Keratinocyte (primary cell): ENCODE results near the gene PTGES3. TPM values are rescaled to one million over a fixed set of nuclear protein-coding genes. Genes with fewer than 3 reads are reported as not detected.

ENCODE experiments used
- DNase-seq: peaks from one replicate; pipeline ENCODE4 v3.0.0-alpha.2; 2011; ENCODE audit warnings: low read depth, missing footprints, low spot score
- FAIRE-seq: peaks from 2 replicates; lab custom pipeline; 2011; peaks lifted over from hg19 to GRCh38; lab: Jason Lieb, UNC
- H2AFZ ChIP-seq: 2 replicates; pipeline ENCODE4 v1.6.0; 2012; ENCODE audit warnings: low read length, control low read depth, inconsistent platforms; ENCODE audit not compliant: control insufficient read depth
- H3K27ac ChIP-seq: 2 replicates; pipeline ENCODE4 v1.5.1; 2011; ENCODE audit warnings: low read length; ENCODE audit not compliant: control insufficient read depth, insufficient read depth
- H3K27me3 ChIP-seq: 3 replicates; pipeline ENCODE4 v1.6.0; 2011; ENCODE audit warnings: low read length; ENCODE audit not compliant: control insufficient read depth, insufficient read depth; ENCODE audit errors: extremely low read depth
- H3K36me3 ChIP-seq, 2 experiments: 2 replicates in 1 of 2; 3 replicates in 1 of 2; pipeline ENCODE4 v1.5.1; 2011; ENCODE audit warnings: low read length in 2 of 2, mild to moderate bottlenecking in 1 of 2; ENCODE audit not compliant: control insufficient read depth in 2 of 2, insufficient read depth in 2 of 2; ENCODE audit errors: extremely low read depth in 1 of 2
- H3K4me1 ChIP-seq: 3 replicates; pipeline ENCODE4 v1.5.1; 2011; ENCODE audit warnings: low read length; ENCODE audit not compliant: control insufficient read depth, insufficient read depth; ENCODE audit errors: extremely low read depth
- H3K4me2 ChIP-seq: 3 replicates; pipeline ENCODE4 v1.6.0; 2011; ENCODE audit warnings: low read depth, low read length; ENCODE audit not compliant: control insufficient read depth, insufficient read depth; ENCODE audit errors: extremely low read depth
- H3K4me3 ChIP-seq, 3 experiments: fragments of 200-600 bp in 1 of 3; sonication (generic) in 1 of 3; 2 replicates in 2 of 3; 3 replicates in 1 of 3; pipeline ENCODE4 v1.5.1; 2011 to 2016; ENCODE audit warnings: low read length in 3 of 3, mild to moderate bottlenecking in 3 of 3, control low read depth in 2 of 3, inconsistent platforms in 1 of 3, low read depth in 1 of 3, mixed read lengths in 1 of 3, mixed run types in 1 of 3, moderate library complexity in 1 of 3; ENCODE audit not compliant: control insufficient read depth in 2 of 3, insufficient read depth in 2 of 3; ENCODE audit errors: extremely low read depth in 1 of 3
- H3K79me2 ChIP-seq: 2 replicates; pipeline ENCODE4 v1.6.0; 2012; ENCODE audit warnings: low read length; ENCODE audit not compliant: control insufficient read depth, insufficient read depth
- H3K9ac ChIP-seq: 3 replicates; pipeline ENCODE4 v1.6.0; 2011; ENCODE audit warnings: low read length; ENCODE audit not compliant: control insufficient read depth, insufficient read depth; ENCODE audit errors: extremely low read depth
- H3K9me1 ChIP-seq: 3 replicates; pipeline ENCODE4 v1.6.0; 2011; ENCODE audit warnings: low read length; ENCODE audit not compliant: control insufficient read depth, insufficient read depth; ENCODE audit errors: extremely low read depth
- H3K9me3 ChIP-seq: 2 replicates; pipeline ENCODE4 v1.5.1; 2012; ENCODE audit warnings: low read depth, low read length; ENCODE audit not compliant: control insufficient read depth
- H4K20me1 ChIP-seq: 3 replicates; pipeline ENCODE4 v1.6.0; 2011; ENCODE audit warnings: low read length; ENCODE audit not compliant: control insufficient read depth, insufficient read depth; ENCODE audit errors: extremely low read depth
- CTCF ChIP-seq, 3 experiments: IDR thresholded peaks in 1 of 3; conservative IDR thresholded peaks in 1 of 3; optimal IDR thresholded peaks in 1 of 3; 2 replicates in 2 of 3; 3 replicates in 1 of 3; pipeline versions ENCODE3 to v1.5.1; 2011; ENCODE audit warnings: low read length in 3 of 3, mild to moderate bottlenecking in 3 of 3, moderate library complexity in 2 of 3, control low read depth in 1 of 3, inconsistent platforms in 1 of 3; ENCODE audit not compliant: insufficient read depth in 2 of 3; ENCODE audit errors: extremely low read depth in 1 of 3
- EZH2 ChIP-seq: IDR thresholded peaks from one replicate; pipeline ENCODE4 v1.6.1; 2012; ENCODE audit warnings: inconsistent platforms, mild to moderate bottlenecking, low read length, moderate library complexity
- dilution Hi-C: fragments of 300-500 bp; cut with MboI; formaldehyde crosslinking; loops from one replicate; pipeline ENCODE4 v1.7.0; 2020; ENCODE audit warnings: low sequenced_read_pairs; ENCODE audit not compliant: extremely low pct_ligation_motif_present
- polyA plus RNA-seq, 5 experiments: library from polyadenylated mRNA; depleted of rRNA in 3 of 5; stranded (reverse) in 3 of 5; stranded (forward) in 1 of 5; unstranded in 1 of 5; fragments of >200 nt; gene quantifications; 1 replicate in 1 of 5; 2 replicates in 3 of 5; 3 replicates in 1 of 5; pipeline versions ENCODE4 v1.2.1 to v1.2.3, GENCODE V29; 2011 to 2012; ENCODE audit warnings: missing spikeins in 2 of 5, low read depth in 1 of 5, low replicate concordance in 1 of 5

The PTGES3 gene
- polyA plus RNA-seq, 1 donor (not counting 4 experiments of a cell fraction or from before 2014, with no cell fraction given), result 136 TPM

GRCh38 chr12:56715798-56716197 is 27.7 kb upstream of the PTGES3 start:
- TF ChIP-seq CTCF (optimal IDR thresholded peaks at IDR 0.05 in 1 of 3, IDR thresholded peaks at IDR 0.05 in 1 of 3, conservative IDR thresholded peaks at IDR 0.05 in 1 of 3; ENCODE audit: extremely low read depth in 1 of 3, insufficient read depth in 2 of 3, low read length in 3 of 3) (no peak), EZH2 (no peak)
- H3K9me3 ChIP-seq, result no peaks in the 10 kb centered on the region
- H3K27ac ChIP-seq, result no peak overlapping the region
- H2AFZ ChIP-seq, result no peak overlapping the region
- H4K20me1 ChIP-seq, result peaks cover 53% of the 10 kb centered on the region
- no peak for DNase-seq
- no peak overlapping the region for H3K9ac ChIP-seq
- H3K4me2 ChIP-seq, result no peak overlapping the region
- no peak overlapping the region for H3K4me3 ChIP-seq
- FAIRE-seq, result no peak
- H3K36me3 ChIP-seq, result peaks cover 36 to 52% of the 10 kb centered on the region in 2 experiments
- peaks cover under 1% of the 10 kb centered on the region for H3K4me1 ChIP-seq
- no peaks in the 10 kb centered on the region for H3K27me3 ChIP-seq
- H3K9me1 ChIP-seq, result peaks cover 9% of the 10 kb centered on the region
- H3K79me2 ChIP-seq, result peaks cover 59% of the 10 kb centered on the region
- dilution Hi-C loops, result no loop called here

GRCh38 chr12:56714431-56714929 is 26.4 kb upstream of the PTGES3 start:
- dilution Hi-C loops, result no loop called here

More at GRCh38 chr12:56714431-56714929, 26.4 kb upstream of the PTGES3 start:
- Histone ChIP-seq H3K36me3 (peaks cover 34 to 42% of the 10 kb centered on the region in 2 experiments), H3K79me2 (peaks cover 46% of the 10 kb centered on the region), H3K9me3 (no peaks in the 10 kb centered on the region), H3K27me3 (no peaks in the 10 kb centered on the region), H2AFZ (no peak overlapping the region), H3K4me3 (no peak overlapping the region), H3K4me2 (no peak overlapping the region), H3K9me1 (peaks cover 3% of the 10 kb centered on the region), H3K9ac (no peak overlapping the region), H4K20me1 (peaks cover 40% of the 10 kb centered on the region), H3K27ac (no peak overlapping the region), H3K4me1 (no peaks in the 10 kb centered on the region)
- DNase-seq, result no peak
- TF ChIP-seq EZH2, result no peak
- TF ChIP-seq CTCF (optimal IDR thresholded peaks at IDR 0.05 in 1 of 3, IDR thresholded peaks at IDR 0.05 in 1 of 3, conservative IDR thresholded peaks at IDR 0.05 in 1 of 3; ENCODE audit: extremely low read depth in 1 of 3, insufficient read depth in 2 of 3, low read length in 3 of 3), result no peak
- FAIRE-seq, result no peak
